IMR-90 (cell line): ENCODE results near the gene MRS2. TPM values are rescaled to one million over a fixed set of nuclear protein-coding genes. Genes with fewer than 3 reads are reported as not detected.
"Not testable (repeated sequence)": the region's sequence is repeated elsewhere in the genome, so short reads cannot be mapped to it uniquely, and the experiment has no call there.

Experiments
- ATAC-seq: fragments of 200-7000 bp; cut with Tn5 transposase; 2 replicates; pipeline ENCODE4 v1.9.1; 2020; ENCODE audit warnings: low read depth, mild to moderate bottlenecking, moderate library complexity
- BruUV-seq: library from RNA; stranded (reverse); fragments of 400-500 nt; replicated peaks from 2 replicates; lab custom pipeline; 2021; lab: Mats Ljungman, UMichigan
- CTCF ChIA-PET: fragments of 300-600 bp; formaldehyde crosslinking; extraction: SDS; loops from one replicate; lab custom pipeline; 2021; ENCODE audit warnings: antibody characterized with exemption; lab: Yijun Ruan, JAX
- POLR2A ChIA-PET: fragments of 300-600 bp; sonication (Branson Sonifier 250); formaldehyde crosslinking; loops from one replicate; lab custom pipeline; 2022; ENCODE audit warnings: antibody characterized with exemption; ENCODE audit not compliant: unreplicated experiment; lab: Charles Lee
- DNase-seq: peaks from one replicate; pipeline ENCODE4 v3.0.0; 2013
- H2AFZ ChIP-seq: replicated peaks from 2 replicates; pipeline ENCODE3; 2013; ENCODE audit warnings: low read length, mild to moderate bottlenecking; ENCODE audit not compliant: poor library complexity
- H2AK5ac ChIP-seq: 2 replicates; pipeline ENCODE4 v1.6.1; 2013; ENCODE audit warnings: low read depth, low read length, inconsistent platforms
- H2AK9ac ChIP-seq: replicated peaks from 2 replicates; pipeline ENCODE3; 2013; ENCODE audit warnings: mild to moderate bottlenecking, low read depth, low read length, moderate library complexity; ENCODE audit not compliant: poor library complexity
- H2BK120ac ChIP-seq: 2 replicates; pipeline ENCODE4 v1.6.1; 2013; ENCODE audit warnings: low read depth, low read length, inconsistent platforms
- H2BK15ac ChIP-seq: 3 replicates; pipeline ENCODE4 v1.6.1; 2013; ENCODE audit warnings: low read depth, low read length, inconsistent platforms
- H2BK20ac ChIP-seq: 2 replicates; pipeline ENCODE4 v1.6.1; 2013; ENCODE audit warnings: low read depth, mild to moderate bottlenecking, inconsistent platforms, low read length, moderate library complexity
- H2BK5ac ChIP-seq: 2 replicates; pipeline ENCODE4 v1.6.1; 2013; ENCODE audit warnings: mild to moderate bottlenecking, low read depth, low read length, inconsistent platforms; ENCODE audit not compliant: poor library complexity, severe bottlenecking
- H3K14ac ChIP-seq: replicated peaks from 2 replicates; pipeline ENCODE4 v1.6.1; 2013; ENCODE audit warnings: low read depth, low read length, inconsistent platforms
- H3K18ac ChIP-seq: 2 replicates; pipeline ENCODE4 v1.6.1; 2013; ENCODE audit warnings: low read depth, low read length, control low read depth
- H3K23ac ChIP-seq: 2 replicates; pipeline ENCODE4 v1.6.1; 2013; ENCODE audit warnings: low read depth, low read length, inconsistent platforms
- H3K27ac ChIP-seq: 2 replicates; pipeline ENCODE4 v1.5.1; 2013; ENCODE audit warnings: mild to moderate bottlenecking, control low read depth, low read length; ENCODE audit not compliant: insufficient read depth
- H3K27me3 ChIP-seq: 2 replicates; pipeline ENCODE4 v1.6.1; 2013; ENCODE audit warnings: low read length; ENCODE audit not compliant: control insufficient read depth, insufficient read depth
- H3K36me3 ChIP-seq: 2 replicates; pipeline ENCODE4 v1.6.1; 2013; ENCODE audit warnings: low read length, mixed read lengths; ENCODE audit not compliant: control insufficient read depth, insufficient read depth
- H3K4ac ChIP-seq: 2 replicates; pipeline ENCODE4 v1.6.1; 2013; ENCODE audit warnings: low read depth, low read length, inconsistent platforms
- H3K4me1 ChIP-seq: 2 replicates; pipeline ENCODE4 v1.6.1; 2013; ENCODE audit warnings: low read length, mixed read lengths; ENCODE audit not compliant: control insufficient read depth, insufficient read depth
- H3K4me2 ChIP-seq: 2 replicates; pipeline ENCODE4 v1.6.1; 2013; ENCODE audit warnings: low read depth, mild to moderate bottlenecking, control low read depth, low read length, moderate library complexity
- H3K4me3 ChIP-seq: 2 replicates; pipeline ENCODE4 v1.5.1; 2013; ENCODE audit warnings: low read depth, mild to moderate bottlenecking, control low read depth, low read length, moderate library complexity; ENCODE audit not compliant: insufficient read depth
- H3K56ac ChIP-seq: 2 replicates; pipeline ENCODE4 v1.6.1; 2013; ENCODE audit warnings: low read length, inconsistent platforms; ENCODE audit not compliant: insufficient read depth; ENCODE audit errors: extremely low read depth
- H3K79me1 ChIP-seq, 2 experiments: 2 replicates each; pipeline ENCODE4 v1.6.1; 2013; ENCODE audit warnings: low read length in 2 of 2, inconsistent platforms in 1 of 2, low read depth in 1 of 2
- H3K9ac ChIP-seq: 2 replicates; pipeline ENCODE4 v1.6.1; 2013; ENCODE audit warnings: low read depth, low read length, control low read depth
- H3K9me1 ChIP-seq: 2 replicates; pipeline ENCODE4 v1.6.1; 2013; ENCODE audit warnings: low read length, inconsistent platforms; ENCODE audit not compliant: insufficient read depth
- H3K9me3 ChIP-seq: 2 replicates; pipeline ENCODE4 v1.6.1; 2013; ENCODE audit warnings: low read length; ENCODE audit not compliant: control insufficient read depth, insufficient read depth
- H4K20me1 ChIP-seq: 2 replicates; pipeline ENCODE4 v1.6.1; 2013; ENCODE audit warnings: low read length, inconsistent platforms; ENCODE audit not compliant: insufficient read depth
- H4K5ac ChIP-seq: 2 replicates; pipeline ENCODE4 v1.6.1; 2013; ENCODE audit warnings: mild to moderate bottlenecking, low read depth, low read length, control low read depth
- H4K8ac ChIP-seq, 2 experiments: 2 replicates each; pipeline ENCODE4 v1.6.1; 2013; ENCODE audit warnings: low read depth in 2 of 2, low read length in 2 of 2, control low read depth in 1 of 2, inconsistent platforms in 1 of 2
- H4K91ac ChIP-seq: 2 replicates; pipeline ENCODE4 v1.6.1; 2013; ENCODE audit warnings: low read depth, low read length, inconsistent platforms; ENCODE audit not compliant: insufficient read depth
- WGBS, 2 experiments: methylation state at CpG; one replicate each; pipeline versions ENCODE4 v1.1.5 to v1.1.7; 2013; ENCODE audit warnings: missing lambda C conversion rate in 2 of 2; ENCODE audit not compliant: insufficient read length in 1 of 2; ENCODE audit errors: extremely low coverage in 2 of 2; 5-methylcytosine and 5-hydroxymethylcytosine counted together
- dilution Hi-C: fragments of 300-500 bp; cut with HindIII; formaldehyde crosslinking; loops from one replicate; pipeline ENCODE4 v1.14.3; 2018; ENCODE audit warnings: low sequenced_read_pairs; ENCODE audit not compliant: unreplicated experiment
- in situ Hi-C: fragments of 300-500 bp; cut with MboI; formaldehyde crosslinking; loops from 3 replicates; pipeline ENCODE4 v1.14.3; 2019; ENCODE audit warnings: low sequenced_read_pairs, inconsistent platforms, mixed read lengths
- intact Hi-C: fragments of 100-400 bp; cut with micrococcal nuclease; formaldehyde crosslinking; loops from 2 replicates; pipeline ENCODE4 v1.10.0; 2022
- polyA plus RNA-seq, 3 experiments: library from polyadenylated mRNA; depleted of rRNA; stranded (reverse); fragments of >200 nt; gene quantifications; 2 replicates each; pipeline ENCODE4 v1.2.3, GENCODE V29; 2012; ENCODE audit warnings: low replicate concordance in 1 of 3
- total RNA-seq: library from RNA; depleted of rRNA; stranded (reverse); fragments of >200 nt; gene quantifications from 2 replicates; pipeline ENCODE4 v1.2.3, GENCODE V29; 2012

MRS2 gene
- total and polyA plus RNA-seq, 2 of the 4 experiments (the other 2 are of a cell fraction): 8.8 to 11.1 TPM

DNA sequence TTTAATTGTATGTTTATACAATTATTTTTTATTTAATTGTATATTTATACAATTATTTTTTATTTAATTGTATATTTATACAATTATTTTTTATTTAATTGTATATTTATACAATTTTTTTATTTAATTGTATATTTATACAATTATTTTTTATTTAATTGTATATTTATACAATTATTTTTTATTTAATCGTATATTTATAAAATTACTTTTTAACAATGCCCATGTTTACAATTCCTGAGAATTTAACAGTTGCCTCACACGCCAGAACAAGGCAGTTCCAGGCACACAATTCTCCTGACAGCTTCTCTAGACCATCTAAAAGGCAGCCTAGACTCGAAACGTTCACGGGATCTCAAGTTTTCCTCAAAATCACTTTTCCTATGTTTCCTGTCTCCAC is 40.4 kb upstream of the MRS2 start:
- dilution Hi-C loops: not testable (repeated sequence)
- 20% methylated on average over 1 of the region's 5 CpGs; no CpG with 5 or more reads in 1 of the 2 experiments for WGBS, 2 experiments

GRCh38 chr6:24365103-24365633 is 37.6 kb upstream of the MRS2 start:
- H4K20me1 ChIP-seq, H2AK5ac ChIP-seq, H3K9me3 ChIP-seq, H4K91ac ChIP-seq, H3K23ac ChIP-seq, H2AK9ac ChIP-seq, H3K79me1 ChIP-seq, H3K9me1 ChIP-seq, in situ Hi-C loops, H3K14ac ChIP-seq, H2AFZ ChIP-seq, H4K8ac ChIP-seq, H2BK120ac ChIP-seq, BruUV-seq, H3K4me3 ChIP-seq, dilution Hi-C loops, H3K18ac ChIP-seq, H2BK20ac ChIP-seq, H3K9ac ChIP-seq, H4K5ac ChIP-seq, intact Hi-C loops, H3K36me3 ChIP-seq, ATAC-seq, H2BK5ac ChIP-seq, H3K27ac ChIP-seq, H3K4me2 ChIP-seq, H3K27me3 ChIP-seq, CTCF ChIA-PET, DNase-seq, H3K4ac ChIP-seq, H2BK15ac ChIP-seq, H3K4me1 ChIP-seq, H3K56ac ChIP-seq, POLR2A ChIA-PET: not testable (repeated sequence)
- WGBS, 2 experiments: no CpG with 5 or more reads among the region's 8 CpGs

More for the DNA sequence above, 40.4 kb upstream of the MRS2 start:
- H3K36me3 ChIP-seq, intact Hi-C loops, BruUV-seq, H2BK120ac ChIP-seq, H3K56ac ChIP-seq, H3K23ac ChIP-seq, in situ Hi-C loops, ATAC-seq, H3K4me3 ChIP-seq, POLR2A ChIA-PET, H3K79me1 ChIP-seq, H3K9me1 ChIP-seq, H2AK9ac ChIP-seq, H2BK20ac ChIP-seq, H2BK15ac ChIP-seq, H2AFZ ChIP-seq, H3K4me1 ChIP-seq, H3K14ac ChIP-seq, H2BK5ac ChIP-seq, H3K4me2 ChIP-seq, H4K8ac ChIP-seq, H3K18ac ChIP-seq, H2AK5ac ChIP-seq, H3K4ac ChIP-seq, H4K20me1 ChIP-seq, H4K5ac ChIP-seq, H4K91ac ChIP-seq, H3K9ac ChIP-seq, H3K9me3 ChIP-seq, H3K27ac ChIP-seq, DNase-seq: not testable (repeated sequence)
- CTCF ChIA-PET: interaction anchor here (0.9 kb wide), 1 partner anchor 26 kb away, joined by 3 read pairs; no protein-coding TSS in a partner anchor
- H3K27me3 ChIP-seq: peaks cover 11% of the 10 kb centered on the region
